Lower lobe of right lung (tissue), 2 donors: ENCODE data around the gene KIR2DL1. TPM values are rescaled to one million over a fixed set of nuclear protein-coding genes. Genes with fewer than 3 reads are reported as not detected.
"Not testable (repeated sequence)": the region's sequence is repeated elsewhere in the genome, so short reads cannot be mapped to it uniquely, and the experiment has no call there.

Experiments
- ATAC-seq, 2 donors: fragments of 200-7000 bp; cut with Tn5 transposase; one replicate each; pipeline ENCODE4 v1.9.1; 2020 to 2022; ENCODE audit warnings: mild to moderate bottlenecking in 2 of 2, moderate library complexity in 2 of 2
- DNase-seq: peaks from one replicate; pipeline ENCODE4 v3.0.0-alpha.2; 2020
- H3K27ac ChIP-seq: fragments of 200-600 bp; one replicate; pipeline ENCODE4 v1.8.0; 2022
- H3K27me3 ChIP-seq: fragments of 200-600 bp; one replicate; pipeline ENCODE4 v1.8.0; 2022; ENCODE audit warnings: low read depth
- H3K36me3 ChIP-seq: fragments of 200-600 bp; one replicate; pipeline ENCODE4 v1.8.0; 2022; ENCODE audit warnings: mild to moderate bottlenecking
- H3K4me1 ChIP-seq: fragments of 200-600 bp; one replicate; pipeline ENCODE4 v1.8.0; 2022
- H3K4me3 ChIP-seq: fragments of 200-600 bp; one replicate; pipeline ENCODE4 v1.8.0; 2022; ENCODE audit warnings: mild to moderate bottlenecking
- H3K9me3 ChIP-seq: fragments of 200-600 bp; one replicate; pipeline ENCODE4 v1.8.0; 2022
- CTCF ChIP-seq: fragments of 200-600 bp; IDR thresholded peaks from one replicate; pipeline ENCODE4 v1.8.0; 2022; ENCODE audit warnings: antibody characterized with exemption, mild to moderate bottlenecking
- intact Hi-C: fragments of 100-400 bp; cut with DNase I; formaldehyde crosslinking; loops from one replicate; pipeline ENCODE4 v1.11.0; 2022
- total RNA-seq: library from RNA; stranded (reverse); fragmentation: NEBNext Ultra II Directional; extraction: Animal tissue kit (Norgen Biotek cat#: 25700); gene quantifications from one replicate; pipeline ENCODE4 v1.2.1, GENCODE V29; 2021
- donor health status: DM: no; HTN: yes; CAD: no; lungs with severe emphysema.

Gene KIR2DL1
- total RNA-seq, 1 donor from 2014 or later = 0.83 TPM

- intact Hi-C loops = no loop called here
- Histone ChIP-seq H3K4me3 (no peak overlapping the region), H3K36me3 (no peaks in the 10 kb centered on the region), H3K27me3 (no peaks in the 10 kb centered on the region), H3K9me3 (peaks cover 4% of the 10 kb centered on the region), H3K4me1 (no peaks in the 10 kb centered on the region), H3K27ac (no peak overlapping the region)
- TF ChIP-seq CTCF = no peak
- no peak for ATAC-seq
- no peak for DNase-seq
Observed at GRCh38 chr19:54729416-54730188, 40.0 kb upstream of the KIR2DL1 start.

GRCh38 chr19:54731191-54731590 is 38.4 kb upstream of the KIR2DL1 start:
- intact Hi-C loops = no loop called here
- DNase-seq (no peak), ATAC-seq (no peak)
- Histone ChIP-seq H3K4me3 (no peak overlapping the region), H3K9me3 (peaks cover 4% of the 10 kb centered on the region), H3K27ac (no peak overlapping the region), H3K27me3 (no peaks in the 10 kb centered on the region), H3K36me3 (no peaks in the 10 kb centered on the region), H3K4me1 (no peaks in the 10 kb centered on the region)
- TF ChIP-seq CTCF = no peak

GRCh38 chr19:54738306-54738705 is 31.3 kb upstream of the KIR2DL1 start, which contains the start of gene KIR2DL3:
TSS of gene KIR2DL3 (plus strand) at chr19:54738513. CDS start at chr19:54738546, 33 bp downstream.
- H3K27ac ChIP-seq, ATAC-seq, H3K4me1 ChIP-seq, DNase-seq, H3K4me3 ChIP-seq, H3K36me3 ChIP-seq, intact Hi-C loops, H3K9me3 ChIP-seq, H3K27me3 ChIP-seq: not testable (repeated sequence)

- H3K4me3 ChIP-seq = no peak overlapping the region
- H3K4me1 ChIP-seq = no peaks in the 10 kb centered on the region
- H3K27ac ChIP-seq = no peak overlapping the region
- ATAC-seq = no peak
- peaks cover 4% of the 10 kb centered on the region for H3K9me3 ChIP-seq
- TF ChIP-seq CTCF = no peak
- DNase-seq = no peak
- intact Hi-C loops = no loop called here
- no peaks in the 10 kb centered on the region for H3K27me3 ChIP-seq
- no peaks in the 10 kb centered on the region for H3K36me3 ChIP-seq
Observed at GRCh38 chr19:54738715-54739114, 30.9 kb upstream of the KIR2DL1 start.

- Histone ChIP-seq H3K27me3 (no peaks in the 10 kb centered on the region), H3K27ac (no peak overlapping the region), H3K36me3 (no peaks in the 10 kb centered on the region), H3K4me3 (no peak overlapping the region), H3K9me3 (no peaks in the 10 kb centered on the region), H3K4me1 (no peaks in the 10 kb centered on the region)
- no peak for ATAC-seq
- no peak for TF ChIP-seq CTCF
- intact Hi-C loops = no loop called here
- DNase-seq = no peak
Observed at GRCh38 chr19:54739587-54740497, 29.8 kb upstream of the KIR2DL1 start.

- H3K27ac ChIP-seq, ATAC-seq, H3K36me3 ChIP-seq, H3K9me3 ChIP-seq, H3K4me3 ChIP-seq, H3K4me1 ChIP-seq, DNase-seq, intact Hi-C loops, H3K27me3 ChIP-seq: not testable (repeated sequence)
Observed at GRCh38 chr19:54741950-54742349, 27.6 kb upstream of the KIR2DL1 start.

GRCh38 chr19:54744080-54744479 is 25.5 kb upstream of the KIR2DL1 start:
- H3K4me1 ChIP-seq, H3K27me3 ChIP-seq, H3K9me3 ChIP-seq, H3K36me3 ChIP-seq, H3K27ac ChIP-seq, intact Hi-C loops, ATAC-seq, DNase-seq, H3K4me3 ChIP-seq: not testable (repeated sequence)

- H3K9me3 ChIP-seq, intact Hi-C loops, H3K36me3 ChIP-seq, H3K27me3 ChIP-seq, H3K27ac ChIP-seq, ATAC-seq, H3K4me3 ChIP-seq, H3K4me1 ChIP-seq: not testable (repeated sequence)
- peak; percentile 68 for DNase-seq
Observed at GRCh38 chr19:54747614-54748322, 21.8 kb upstream of the KIR2DL1 start.

- DNase-seq, H3K27ac ChIP-seq, H3K4me1 ChIP-seq, ATAC-seq, H3K27me3 ChIP-seq, H3K9me3 ChIP-seq, intact Hi-C loops, H3K36me3 ChIP-seq, H3K4me3 ChIP-seq: not testable (repeated sequence)
Observed at GRCh38 chr19:54750276-54750675, 19.3 kb upstream of the KIR2DL1 start.
